Stromal cell of bone marrow (primary cell): Measurements from ENCODE around the gene CPT1A.
A peak's percentile ranks its signal among the peaks of the same experiment; 100 is the strongest.

Experiments
- DNase-seq: peaks from one replicate; pipeline ENCODE4 v3.0.0-alpha.2; 2012; ENCODE audit warnings: low read depth

The CPT1A gene

DNA sequence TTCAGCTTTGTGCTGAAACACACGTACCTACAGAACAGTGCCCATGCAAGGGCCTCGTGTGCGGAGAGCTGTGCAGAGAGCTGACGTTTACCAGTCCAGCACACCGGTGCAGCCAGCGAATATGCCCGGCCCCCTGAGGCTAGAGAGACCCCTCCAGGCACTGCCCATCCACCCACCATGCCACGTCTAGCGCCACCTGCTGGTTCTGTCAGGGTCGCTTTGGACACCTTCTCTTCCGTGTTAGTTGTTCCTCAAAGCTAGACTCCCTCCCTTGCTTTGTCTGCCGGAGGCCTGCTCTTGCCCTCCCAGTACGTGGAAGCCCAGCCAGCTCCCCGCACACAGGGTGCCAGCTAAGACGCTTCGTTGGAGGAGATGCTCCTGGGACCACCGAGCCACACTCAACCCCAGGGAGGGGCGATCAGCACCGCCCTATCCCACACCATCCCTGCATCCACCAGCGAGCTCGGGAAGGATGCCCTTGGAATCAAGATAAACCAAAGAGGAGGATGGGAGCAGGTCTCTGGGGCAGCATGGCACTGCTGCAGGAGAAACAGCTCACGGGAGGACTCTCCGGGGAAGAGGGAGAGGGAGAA lies 43.4 kb downstream of the CPT1A start:
- no peak for DNase-seq

DNA sequence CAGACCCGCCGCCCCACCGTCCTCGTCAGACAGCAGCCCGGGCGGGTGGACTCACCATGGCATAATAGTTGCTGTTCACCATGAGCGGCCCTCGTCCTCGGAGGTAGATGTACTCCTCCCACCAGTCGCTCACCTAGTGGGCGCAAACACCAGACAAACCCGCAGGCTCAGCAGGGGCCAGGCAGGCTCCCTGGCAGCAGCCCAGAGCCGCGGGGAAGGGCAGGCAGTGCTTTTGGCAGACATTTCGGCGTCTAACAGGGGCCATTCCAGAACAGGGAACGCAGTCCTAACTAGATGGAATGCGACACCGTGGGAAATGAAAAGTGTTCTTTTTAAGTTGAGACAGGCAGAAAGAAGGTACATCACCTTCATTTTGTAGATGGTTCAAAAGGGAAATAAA lies 44.9 kb downstream of the CPT1A start:
- DNase-seq: no peak

DNA sequence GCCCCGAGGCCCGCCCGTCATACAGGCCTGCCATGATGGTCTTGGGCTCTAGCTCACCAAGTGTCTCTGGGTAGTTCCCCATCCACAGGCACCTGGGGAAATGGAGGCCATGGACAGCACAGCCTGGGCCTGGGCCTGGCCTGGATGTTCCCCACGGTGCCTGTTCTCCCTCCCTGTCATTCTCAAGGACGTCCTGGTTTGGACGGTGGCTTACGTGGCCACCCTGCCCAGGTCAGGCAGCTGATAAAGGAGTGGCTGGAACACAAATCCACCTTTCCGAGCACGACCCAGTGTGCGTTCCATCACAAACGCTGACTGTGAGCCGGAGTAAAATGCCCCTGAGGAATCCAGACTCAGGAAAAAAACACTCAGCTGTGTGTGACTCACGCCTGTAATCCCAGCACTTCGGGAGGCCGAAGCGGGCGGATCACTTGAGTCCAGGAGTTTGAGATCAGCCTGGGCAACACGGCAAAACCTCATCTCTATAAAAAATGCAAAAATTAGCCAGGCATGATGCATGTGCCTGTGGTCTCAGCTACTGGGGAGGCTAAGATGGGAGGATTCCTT lies 49.2 kb downstream of the CPT1A start:
- DNase-seq: peak; percentile 32

DNA sequence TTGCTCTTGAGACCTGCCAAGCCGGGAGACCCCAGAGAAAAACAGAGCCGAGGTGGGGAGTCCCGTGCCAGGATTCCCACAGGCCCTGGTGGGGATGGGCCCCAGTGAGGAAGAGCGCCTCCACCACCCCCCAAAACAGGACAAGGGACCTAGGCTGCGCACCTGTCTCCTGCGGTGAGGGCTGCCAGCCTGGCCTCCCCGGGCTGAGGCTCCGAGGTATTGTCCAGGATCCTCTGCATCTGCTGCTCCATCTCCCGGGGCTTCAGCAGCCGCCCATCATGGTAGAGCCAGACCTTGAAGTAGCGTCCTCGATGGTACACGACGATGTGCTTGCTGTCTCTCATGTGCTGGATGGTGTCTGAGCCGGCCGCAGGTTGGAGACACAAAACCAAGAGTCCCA lies 57.1 kb downstream of the CPT1A start:
- no peak for DNase-seq

DNA sequence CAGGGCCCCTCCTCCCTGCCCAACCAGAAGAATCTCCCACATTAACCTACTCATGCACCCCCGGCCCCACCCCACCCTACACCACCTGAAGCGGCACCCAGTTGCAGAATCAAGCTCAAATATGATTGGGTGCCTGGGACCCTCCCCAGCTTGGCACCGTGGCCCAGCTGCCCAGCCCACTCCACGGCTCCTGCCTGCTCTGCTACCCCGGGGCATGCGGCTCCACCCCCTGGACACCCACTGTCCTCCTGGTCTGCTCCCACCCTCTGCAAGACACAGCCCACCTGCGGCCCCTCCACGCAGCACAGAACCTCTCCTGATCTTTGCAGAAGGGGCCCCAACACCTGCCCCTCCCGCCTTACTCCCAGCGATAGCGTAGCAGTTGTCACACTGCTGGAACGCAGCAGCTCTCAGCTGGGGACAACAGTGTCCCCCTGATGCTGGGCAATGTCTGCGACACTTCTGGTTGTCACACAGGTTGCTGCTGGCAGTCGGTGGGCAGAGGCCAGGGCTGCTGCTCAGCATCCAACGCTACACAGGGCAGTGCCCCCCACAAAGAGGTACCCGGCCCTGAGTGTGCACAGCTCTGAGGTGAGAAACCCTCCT lies 58.4 kb downstream of the CPT1A start:
- no peak for DNase-seq

DNA sequence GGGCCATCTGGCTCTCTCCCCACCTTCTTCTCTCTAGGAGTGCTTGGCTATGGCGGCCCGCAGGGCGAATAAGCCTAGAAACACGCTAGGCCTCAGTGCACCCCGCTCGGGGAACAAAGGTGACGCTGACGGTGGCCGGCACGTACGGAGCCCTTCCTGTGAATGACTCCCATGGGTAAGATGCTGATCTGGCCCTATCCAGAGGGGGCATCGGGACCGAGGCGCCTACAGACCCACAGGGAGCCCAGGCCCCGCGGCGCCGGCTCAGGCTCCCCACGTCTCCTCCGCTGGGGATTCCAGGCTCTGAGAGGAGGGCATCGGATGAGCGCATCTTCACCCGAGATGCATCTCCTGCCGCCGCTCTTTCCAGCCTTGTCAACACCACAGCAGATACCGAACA lies 59.0 kb downstream of the CPT1A start:
- DNase-seq: no peak

DNA sequence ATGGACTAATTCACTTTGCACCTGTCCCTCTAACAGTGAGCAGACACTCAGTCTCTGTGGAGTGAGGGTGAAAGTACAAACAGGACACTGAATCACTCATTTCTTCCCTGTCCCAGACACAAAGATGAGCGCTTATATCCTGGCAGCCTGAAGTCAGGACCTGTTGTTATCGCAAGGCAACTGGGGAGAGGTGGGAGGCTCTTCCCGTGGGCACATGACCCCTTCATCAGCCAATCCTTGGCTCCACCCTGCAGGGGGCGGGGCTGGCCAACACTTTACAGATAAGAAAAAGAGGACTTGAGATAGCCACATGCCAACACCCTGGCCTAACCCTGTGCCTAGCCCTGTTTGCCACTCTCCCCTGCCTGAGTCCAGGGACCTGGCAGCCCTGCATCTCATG lies 60.9 kb downstream of the CPT1A start:
- DNase-seq: no peak

DNA sequence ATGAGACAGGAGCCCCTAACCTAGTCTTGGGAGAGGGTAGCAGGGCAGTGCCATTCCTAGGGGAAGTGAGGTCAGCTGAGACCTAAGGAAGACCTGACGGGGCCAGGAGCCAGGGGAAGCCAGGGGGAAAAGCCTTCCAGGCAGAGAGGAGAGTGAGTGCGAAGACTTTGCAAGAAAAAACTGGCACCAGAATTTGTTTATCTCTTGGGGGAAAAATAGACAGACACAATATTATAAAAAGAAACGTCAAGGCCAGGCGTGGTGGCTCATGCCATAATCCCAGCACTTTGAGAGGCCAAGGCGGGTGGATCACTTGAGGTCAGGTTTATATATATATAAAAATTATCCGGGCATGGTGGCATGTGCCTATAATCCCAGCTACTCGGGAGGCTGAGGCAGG lies 63.5 kb downstream of the CPT1A start:
- no peak for DNase-seq

DNA sequence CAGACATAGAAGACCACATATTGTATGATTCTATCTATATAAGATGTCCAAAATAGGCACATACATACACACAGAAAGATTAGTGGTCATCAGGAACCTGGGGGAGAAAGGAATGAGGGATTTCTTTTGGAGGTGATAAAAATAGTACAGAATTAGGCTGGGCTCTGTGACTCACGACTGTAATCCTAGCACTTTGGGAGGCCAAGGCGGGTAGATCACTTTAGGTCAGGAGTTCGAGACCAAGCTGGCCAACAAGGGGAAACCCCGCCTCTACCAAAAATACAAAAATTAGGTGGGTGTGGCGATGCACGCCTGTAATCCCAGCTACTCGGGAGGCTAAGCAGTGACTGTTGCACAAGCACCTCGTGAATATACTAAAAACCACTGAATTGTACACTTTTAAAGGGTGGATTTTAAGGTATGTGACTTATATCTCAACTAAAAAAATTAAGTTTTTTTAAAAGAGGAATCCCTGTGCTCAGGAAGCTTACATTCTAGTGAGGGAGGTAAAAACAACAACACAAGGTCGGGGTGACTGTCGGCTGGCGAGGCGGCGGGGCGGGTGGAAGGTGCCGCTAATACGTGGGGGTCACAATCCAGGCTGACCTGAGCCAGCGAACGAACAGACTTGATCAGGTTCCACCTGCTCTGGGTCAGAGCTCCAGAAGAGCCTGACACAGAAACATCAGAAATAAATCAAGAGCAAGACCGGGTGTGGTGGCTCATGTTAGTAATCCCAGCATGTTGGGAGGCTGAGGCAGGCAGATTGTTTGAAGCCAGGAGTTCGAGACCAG lies 65.1 kb downstream of the CPT1A start:
- no peak for DNase-seq

DNA sequence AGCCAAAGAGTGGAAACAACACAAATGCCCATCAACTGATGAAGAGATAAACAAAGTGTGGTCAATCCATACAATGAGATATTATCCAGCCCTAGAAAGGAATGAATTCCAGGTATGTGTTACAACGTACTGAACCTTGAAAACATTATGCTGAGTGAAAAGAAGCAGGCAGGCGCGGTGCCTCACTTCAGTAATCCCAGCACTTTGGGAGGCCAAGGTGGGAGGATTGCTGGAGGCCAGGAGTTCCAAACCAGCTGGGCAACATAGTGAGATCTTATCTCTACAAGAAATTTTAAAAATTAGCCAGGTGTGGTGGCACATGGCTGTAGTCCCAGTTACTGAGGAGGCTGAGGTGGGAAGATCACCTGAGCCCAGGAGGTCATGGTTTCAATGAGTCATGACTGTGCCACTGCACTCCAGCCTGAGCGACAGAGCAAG lies 65.7 kb downstream of the CPT1A start:
- no peak for DNase-seq

DNA sequence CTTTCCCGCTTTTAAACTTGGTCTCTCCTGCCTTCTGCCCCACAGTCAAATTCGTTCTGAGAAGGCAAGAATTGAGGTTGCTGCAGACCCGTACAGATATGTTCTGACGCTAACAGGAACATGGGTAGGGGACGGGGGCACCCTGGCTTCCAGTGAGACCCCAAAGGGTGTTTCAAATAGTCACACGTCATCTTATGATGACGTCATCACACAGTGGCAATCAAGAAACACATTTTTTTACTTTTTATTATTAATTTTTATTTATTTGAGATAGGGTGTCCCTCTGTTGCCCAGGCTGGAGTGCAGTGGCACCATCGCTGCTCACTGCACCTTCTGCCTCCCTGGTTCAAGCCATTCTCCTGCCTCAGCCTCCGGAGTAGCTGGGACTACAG lies 67.5 kb downstream of the CPT1A start:
- DNase-seq: no peak

DNA sequence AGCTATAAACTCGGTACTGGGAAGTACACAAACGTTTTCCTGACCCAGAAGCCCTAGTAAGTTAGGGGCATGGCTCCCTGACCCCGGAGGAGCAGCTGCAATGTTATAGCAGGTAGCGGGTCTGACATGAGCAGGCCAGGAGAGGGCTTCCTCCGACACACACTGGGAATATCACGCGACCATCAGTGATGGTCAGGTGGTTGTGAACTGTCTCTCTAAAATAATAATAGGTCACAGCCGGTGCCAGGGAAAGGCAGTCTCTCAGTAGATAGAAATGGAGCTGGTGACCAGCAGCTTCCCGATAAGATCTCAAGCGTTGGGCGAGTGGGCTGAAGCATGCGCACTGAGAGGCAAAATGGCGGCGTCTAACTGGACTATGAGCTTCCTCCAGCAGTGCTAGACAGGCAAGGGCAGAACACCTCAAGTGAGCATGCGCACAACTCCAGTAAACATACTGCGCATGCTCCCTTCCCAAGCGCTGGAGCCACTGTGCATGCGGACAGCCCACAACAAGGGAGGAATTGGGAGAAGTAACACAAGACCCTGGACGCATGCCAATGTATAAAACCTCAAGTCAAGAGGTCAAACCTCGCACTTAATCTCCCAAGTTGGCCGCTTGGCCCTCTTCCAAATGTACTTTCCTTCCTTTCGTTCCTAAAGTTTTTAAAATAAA lies 68.1 kb downstream of the CPT1A start:
- no peak for DNase-seq

DNA sequence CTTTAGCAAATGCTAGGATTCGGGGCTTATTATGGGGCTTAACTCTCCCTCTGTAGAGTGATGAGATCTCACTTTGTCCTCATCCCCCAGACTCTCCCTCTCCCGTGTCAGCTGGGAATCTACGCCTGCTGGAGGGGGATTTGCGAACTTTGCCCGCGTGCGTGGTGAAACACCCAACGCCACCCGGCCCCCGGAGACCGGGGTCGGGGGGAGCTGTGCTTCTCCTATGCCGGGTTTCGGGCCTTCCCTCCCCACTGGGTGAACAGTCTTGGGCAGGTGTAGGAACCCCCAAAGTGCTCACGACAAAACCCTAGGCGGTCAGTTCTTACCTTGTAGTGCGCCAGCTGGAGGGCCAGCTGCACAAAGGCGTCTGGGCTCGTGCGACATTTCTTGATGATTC lies 68.8 kb downstream of the CPT1A start:
- no peak for DNase-seq

DNA sequence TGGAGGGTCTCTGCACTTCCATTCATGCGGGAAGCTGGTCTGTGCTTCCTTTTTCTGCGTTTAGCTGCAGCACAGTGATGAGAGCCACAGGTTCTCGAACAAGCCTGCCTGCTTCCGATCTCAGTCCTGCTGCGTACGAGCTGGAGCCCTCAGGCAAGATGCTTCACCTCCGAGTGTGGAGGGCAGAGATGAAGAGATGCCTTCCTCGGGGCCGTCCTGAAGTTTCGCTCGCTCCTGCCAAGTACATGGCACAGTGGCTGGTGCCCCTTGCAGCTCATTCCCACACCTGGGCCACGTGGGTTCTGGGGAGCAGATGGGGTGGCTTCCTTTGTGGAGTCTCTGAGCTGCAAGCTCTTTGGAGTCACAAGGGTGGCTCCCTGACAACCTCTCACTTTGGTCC lies 70.9 kb downstream of the CPT1A start:
- no peak for DNase-seq

DNA sequence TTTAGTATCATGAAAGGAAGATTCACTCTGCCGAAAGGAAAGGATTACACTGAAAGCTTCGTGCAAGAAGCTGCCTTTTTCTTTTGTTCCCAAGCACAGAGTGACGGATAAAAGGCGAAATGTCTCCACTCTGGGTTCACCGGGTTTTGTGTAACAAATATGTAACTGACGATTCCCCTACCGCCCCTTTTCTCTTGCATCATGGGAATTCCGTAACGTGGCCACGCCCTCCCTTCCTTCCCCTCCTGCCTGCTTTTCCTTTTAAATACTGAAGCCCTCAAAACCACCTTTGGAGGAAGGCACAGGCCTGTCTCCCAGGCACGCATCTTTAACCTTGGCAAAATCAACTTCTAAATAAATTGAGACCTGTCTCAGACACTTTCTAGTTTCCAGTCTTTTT lies 74.0 kb downstream of the CPT1A start:
- DNase-seq: no peak

DNA sequence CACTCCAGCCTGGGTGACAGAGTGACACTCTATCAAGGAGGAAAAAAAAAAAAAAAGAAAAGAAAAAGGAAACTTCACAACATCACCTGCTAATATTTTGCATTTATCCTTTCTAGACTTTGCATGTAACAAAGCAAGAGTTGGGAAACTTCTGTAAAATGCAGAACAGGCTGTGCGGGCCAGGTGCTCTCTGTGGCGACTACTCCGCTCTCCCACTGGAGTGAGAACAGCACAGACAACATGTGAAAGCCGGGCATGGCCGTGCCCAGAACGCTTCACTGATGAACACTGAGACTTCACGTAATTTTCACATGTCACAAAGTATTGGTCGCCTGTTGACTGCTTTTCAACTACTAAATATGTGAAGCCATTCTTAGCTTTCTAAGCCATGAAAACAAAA lies 74.9 kb downstream of the CPT1A start:
- no peak for DNase-seq

DNA sequence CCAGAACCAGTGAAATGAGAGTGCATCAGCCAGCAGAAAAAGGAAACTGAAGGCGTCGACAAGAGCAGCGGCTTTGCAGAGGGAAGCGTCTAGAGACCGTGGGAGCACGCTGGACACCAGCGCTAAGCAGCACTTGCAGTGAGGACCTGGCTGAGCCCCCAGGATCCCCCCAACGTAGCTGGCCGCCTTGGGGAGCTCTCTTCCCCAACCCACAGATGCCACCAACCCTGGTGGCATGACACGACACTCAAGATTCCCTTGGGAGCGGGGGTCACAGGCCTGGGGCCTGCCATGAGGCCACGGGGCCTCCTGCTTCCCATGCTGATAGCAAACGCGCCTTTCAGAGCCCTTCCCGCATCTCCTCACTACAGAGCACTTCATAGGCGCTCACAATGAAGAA lies 77.0 kb downstream of the CPT1A start:
- DNase-seq: no peak

DNA sequence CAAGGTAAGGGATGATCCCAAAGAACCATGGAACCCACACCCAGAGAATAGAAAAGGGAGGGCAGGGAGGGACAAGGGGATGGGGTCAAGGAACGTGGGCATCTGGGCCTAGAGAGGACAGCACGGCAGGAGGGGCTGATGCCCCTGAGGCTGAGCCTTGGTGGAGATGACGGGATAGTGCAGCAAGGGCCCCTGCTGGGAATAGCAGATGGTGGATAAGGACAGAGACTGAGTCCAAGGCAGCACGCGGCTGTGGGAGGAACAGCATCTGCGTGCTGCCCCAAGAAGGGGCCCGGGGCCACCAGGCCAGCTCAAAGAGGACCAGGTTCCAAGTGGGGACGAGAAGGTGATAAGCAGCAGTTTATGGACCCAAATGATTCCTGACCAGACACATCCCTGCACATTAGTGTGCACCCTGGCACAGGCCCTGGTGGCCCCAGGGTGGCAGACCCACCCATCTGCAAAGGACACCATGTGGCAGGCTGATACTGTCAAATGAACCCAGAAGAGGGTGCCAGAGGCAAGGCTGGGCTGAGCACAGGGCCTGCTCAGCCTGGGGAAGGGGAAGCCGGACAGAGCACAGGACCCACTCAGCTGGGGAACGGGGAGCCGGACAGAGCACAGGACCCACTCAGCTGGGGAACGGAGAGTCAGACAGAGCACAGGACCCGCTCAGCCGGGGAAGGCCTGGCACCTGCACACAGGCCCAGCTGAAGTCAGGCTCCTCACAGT lies 77.6 kb downstream of the CPT1A start:
- DNase-seq: no peak

DNA sequence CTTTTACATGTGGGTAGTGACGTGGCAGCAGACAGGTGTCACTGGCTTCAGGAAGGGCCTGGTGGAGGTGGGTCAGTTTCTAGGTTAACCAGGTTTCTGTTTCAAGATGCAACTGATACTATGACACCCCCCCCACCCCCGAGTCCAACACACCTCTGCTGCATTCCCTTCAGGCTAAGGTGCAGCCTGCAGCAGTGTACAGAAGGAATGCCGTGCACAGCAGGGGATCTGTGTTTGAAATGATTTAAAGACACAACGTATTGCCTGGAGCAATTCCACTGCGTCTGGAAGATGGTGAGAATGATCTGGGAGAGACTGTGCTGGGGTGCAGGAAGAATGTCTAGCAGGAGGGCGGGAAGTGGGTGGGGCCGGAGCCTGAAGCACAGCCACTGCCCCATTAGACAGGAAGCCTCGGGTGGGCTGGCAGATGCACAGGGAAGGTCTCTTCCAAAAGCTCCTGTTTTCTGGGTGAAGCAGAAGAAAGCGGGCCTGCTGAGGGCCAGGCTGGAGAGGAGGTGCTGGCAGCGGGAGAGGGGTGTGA lies 78.5 kb downstream of the CPT1A start:
- DNase-seq: no peak

DNA sequence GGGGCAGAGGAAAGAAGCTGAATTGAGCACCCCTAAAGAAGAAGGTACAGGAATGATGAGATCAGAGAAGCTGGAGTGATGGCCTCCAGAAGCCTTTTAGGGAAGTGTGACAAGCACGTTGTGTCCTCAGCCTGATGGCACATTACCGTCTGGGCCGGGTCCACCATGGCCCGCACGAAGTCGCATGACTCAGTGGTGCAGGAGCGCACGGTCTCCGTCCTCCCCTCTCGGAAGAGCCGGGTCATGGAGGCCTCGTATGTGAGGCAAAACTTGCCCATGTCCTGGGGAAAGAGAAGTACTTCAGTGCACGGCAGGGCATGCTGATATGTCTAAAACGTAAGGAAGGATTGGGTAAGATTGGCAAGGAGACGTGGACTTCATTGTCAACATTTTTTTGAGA lies 79.2 kb downstream of the CPT1A start:
- DNase-seq: no peak

DNA sequence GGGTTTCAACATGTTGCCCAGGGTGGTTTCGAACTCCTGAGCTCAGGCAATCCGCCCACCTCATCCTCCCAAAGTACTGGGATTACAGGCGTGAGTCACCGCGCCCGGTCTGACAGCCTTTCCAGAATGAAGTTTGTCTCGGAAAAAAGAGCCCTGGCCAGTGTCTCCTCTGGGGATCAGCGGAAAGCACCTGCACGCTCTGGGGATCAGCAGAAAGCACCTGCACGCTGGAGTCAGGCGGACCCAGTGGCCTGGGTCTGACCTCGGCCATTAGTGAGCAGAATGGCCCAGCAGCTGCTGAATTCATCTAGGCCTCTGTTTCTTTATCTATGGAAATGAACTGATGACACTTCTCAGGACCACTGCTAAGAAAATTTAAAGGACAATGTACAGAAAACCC lies 79.9 kb downstream of the CPT1A start:
- no peak for DNase-seq

DNA sequence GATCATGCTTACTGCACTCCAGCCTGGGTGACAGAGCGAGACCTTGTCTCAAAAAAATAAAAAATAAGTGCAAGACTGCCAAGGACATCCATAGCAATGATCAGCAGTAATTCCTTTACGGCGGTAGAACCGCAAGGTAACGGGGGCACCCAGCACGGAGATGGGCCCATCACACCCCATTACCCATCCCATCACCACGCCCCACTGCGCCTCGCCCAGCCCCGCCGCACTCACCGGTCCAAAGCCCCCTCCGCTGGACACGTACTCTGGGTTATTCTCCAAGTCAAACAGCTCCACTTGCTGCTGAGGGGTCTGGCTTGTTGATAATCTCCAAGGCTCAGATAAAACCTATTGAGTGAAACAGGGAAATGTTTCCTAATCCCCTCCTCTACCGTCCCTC lies 81.7 kb downstream of the CPT1A start:
- DNase-seq: no peak
